Parathyroid adenoma (tissue), 2 donors: ENCODE data around the gene RASAL2.
"Not testable (repeated sequence)": the region's sequence is repeated elsewhere in the genome, so short reads cannot be mapped to it uniquely, and the experiment has no call there.

Experiments
- H2AFZ ChIP-seq: fragments of 300-600 bp; sonication (generic); one replicate; pipeline ENCODE4 v1.7.0; 2017; ENCODE audit warnings: antibody characterized with exemption, mild to moderate bottlenecking
- H3K27ac ChIP-seq: fragments of 300-600 bp; sonication (generic); one replicate; pipeline ENCODE4 v1.7.0; 2017
- H3K27me3 ChIP-seq: fragments of 300-600 bp; sonication (generic); one replicate; pipeline ENCODE4 v1.7.0; 2017; ENCODE audit warnings: low read length; ENCODE audit not compliant: control insufficient read depth, insufficient read depth
- H3K36me3 ChIP-seq: fragments of 300-600 bp; sonication (generic); one replicate; pipeline ENCODE4 v1.7.0; 2017; ENCODE audit warnings: low read length; ENCODE audit not compliant: control insufficient read depth, insufficient read depth
- H3K4me1 ChIP-seq: fragments of 300-600 bp; sonication (generic); one replicate; pipeline ENCODE4 v1.7.0; 2017; ENCODE audit warnings: control low read depth
- H3K4me2 ChIP-seq: fragments of 300-600 bp; sonication (generic); one replicate; pipeline ENCODE4 v1.7.0; 2017; ENCODE audit warnings: low read length
- H3K4me3 ChIP-seq: fragments of 300-600 bp; sonication (generic); one replicate; pipeline ENCODE4 v1.7.0; 2017; ENCODE audit warnings: low read depth, low read length
- H3K79me2 ChIP-seq: fragments of 300-600 bp; sonication (generic); one replicate; pipeline ENCODE4 v1.7.0; 2017; ENCODE audit warnings: control low read depth
- H3K9ac ChIP-seq: fragments of 300-600 bp; sonication (generic); one replicate; pipeline ENCODE4 v1.7.0; 2017; ENCODE audit warnings: mild to moderate bottlenecking
- H3K9me3 ChIP-seq: fragments of 300-600 bp; sonication (generic); one replicate; pipeline ENCODE4 v1.7.0; 2017; ENCODE audit warnings: low read length; ENCODE audit not compliant: control insufficient read depth
- CTCF ChIP-seq: fragments of 300-600 bp; sonication (generic); IDR thresholded peaks from one replicate; pipeline ENCODE4 v1.7.0; 2017; ENCODE audit warnings: antibody characterized with exemption, mild to moderate bottlenecking
- donor health status: primary hyperparathyroidism.

RASAL2 gene

GRCh38 chr1:178077917-178078316 lies 16.0 kb upstream of the RASAL2 start:
- Histone ChIP-seq H3K4me2 (no peak overlapping the region), H3K79me2 (no peaks in the 10 kb centered on the region), H3K9ac (no peak overlapping the region), H2AFZ (no peak overlapping the region), H3K9me3 (no peaks in the 10 kb centered on the region), H3K4me3 (no peak overlapping the region), H3K27me3 (no peaks in the 10 kb centered on the region), H3K36me3 (no peaks in the 10 kb centered on the region), H3K27ac (no peak overlapping the region), H3K4me1 (no peaks in the 10 kb centered on the region)
- TF ChIP-seq CTCF = no peak

GRCh38 chr1:178086294-178086693 lies 7.6 kb upstream of the RASAL2 start:
- H3K79me2 ChIP-seq = no peaks in the 10 kb centered on the region
- H3K9me3 ChIP-seq = no peaks in the 10 kb centered on the region
- H3K27me3 ChIP-seq = no peaks in the 10 kb centered on the region
- no peak overlapping the region for H3K4me2 ChIP-seq
- H3K4me3 ChIP-seq = no peak overlapping the region
- no peak overlapping the region for H3K9ac ChIP-seq
- TF ChIP-seq CTCF = no peak
- no peak overlapping the region for H3K27ac ChIP-seq
- H3K36me3 ChIP-seq = no peaks in the 10 kb centered on the region
- H3K4me1 ChIP-seq = no peaks in the 10 kb centered on the region
- no peak overlapping the region for H2AFZ ChIP-seq

- H3K4me3 ChIP-seq = no peak overlapping the region
- no peaks in the 10 kb centered on the region for H3K79me2 ChIP-seq
- H3K9ac ChIP-seq = no peak overlapping the region
- no peak overlapping the region for H3K4me2 ChIP-seq
- no peak for TF ChIP-seq CTCF
- H3K27me3 ChIP-seq = no peaks in the 10 kb centered on the region
- H3K27ac ChIP-seq = no peak overlapping the region
- no peaks in the 10 kb centered on the region for H3K36me3 ChIP-seq
- no peaks in the 10 kb centered on the region for H3K9me3 ChIP-seq
- H3K4me1 ChIP-seq = no peaks in the 10 kb centered on the region
- no peak overlapping the region for H2AFZ ChIP-seq
These were observed 7.1 kb upstream of the RASAL2 start for GRCh38 chr1:178086766-178087165.

GRCh38 chr1:178088651-178089050 lies 5.3 kb upstream of the RASAL2 start:
- Histone ChIP-seq H3K27me3 (no peaks in the 10 kb centered on the region), H3K4me2 (no peak overlapping the region), H2AFZ (no peak overlapping the region), H3K9me3 (no peaks in the 10 kb centered on the region), H3K4me1 (peaks cover 4% of the 10 kb centered on the region), H3K36me3 (no peaks in the 10 kb centered on the region), H3K27ac (no peak overlapping the region), H3K79me2 (no peaks in the 10 kb centered on the region), H3K9ac (no peak overlapping the region), H3K4me3 (no peak overlapping the region)
- TF ChIP-seq CTCF = no peak

- H3K79me2 ChIP-seq, H3K36me3 ChIP-seq, H3K27ac ChIP-seq, H3K4me1 ChIP-seq, H2AFZ ChIP-seq, H3K4me2 ChIP-seq, H3K9ac ChIP-seq, H3K4me3 ChIP-seq, H3K27me3 ChIP-seq, H3K9me3 ChIP-seq: not testable (repeated sequence)
These were observed 2.5 kb upstream of the RASAL2 start for GRCh38 chr1:178091454-178091853.
